Neuron (in vitro differentiated cells): Measurements from ENCODE around the gene TTC23L.
A peak's percentile ranks its signal among the peaks of the same experiment; 100 is the strongest.

Experiments
- H2AFZ ChIP-seq: one replicate; pipeline ENCODE4 v1.6.1; 2013; ENCODE audit warnings: low read depth, mild to moderate bottlenecking, inconsistent platforms, low read length, moderate library complexity
- H3K27me3 ChIP-seq: one replicate; pipeline ENCODE4 v1.6.1; 2013; ENCODE audit warnings: low read length; ENCODE audit not compliant: insufficient read depth
- H3K36me3 ChIP-seq: one replicate; pipeline ENCODE4 v1.6.1; 2013; ENCODE audit warnings: low read length; ENCODE audit not compliant: insufficient read depth
- H3K4me1 ChIP-seq: one replicate; pipeline ENCODE4 v1.6.1; 2013; ENCODE audit warnings: low read length; ENCODE audit not compliant: insufficient read depth
- H3K4me3 ChIP-seq: 2 replicates; pipeline ENCODE4 v1.5.1; 2013; ENCODE audit warnings: mild to moderate bottlenecking, low read length, moderate library complexity
- H3K9me3 ChIP-seq: one replicate; pipeline ENCODE4 v1.6.1; 2013; ENCODE audit warnings: low read length

TTC23L gene

GRCh38 chr5:34897646-34898045 lies 58.7 kb downstream of the TTC23L start:
- H3K4me1 ChIP-seq, result no peaks in the 10 kb centered on the region
- no peaks in the 10 kb centered on the region for H3K27me3 ChIP-seq
- no peaks in the 10 kb centered on the region for H3K9me3 ChIP-seq
- H3K36me3 ChIP-seq, result peaks cover 4% of the 10 kb centered on the region
- no peak overlapping the region for H3K4me3 ChIP-seq
- H2AFZ ChIP-seq, result no peak overlapping the region

- Histone ChIP-seq H3K4me3 (no peak overlapping the region), H3K9me3 (no peaks in the 10 kb centered on the region), H2AFZ (no peak overlapping the region), H3K4me1 (no peaks in the 10 kb centered on the region), H3K36me3 (peaks cover 4% of the 10 kb centered on the region), H3K27me3 (no peaks in the 10 kb centered on the region)
Measured at GRCh38 chr5:34898258-34898895, 59.4 kb downstream of the TTC23L start.

- H3K4me3 ChIP-seq, result no peak overlapping the region
- H3K9me3 ChIP-seq, result no peaks in the 10 kb centered on the region
- peaks cover 4% of the 10 kb centered on the region for H3K36me3 ChIP-seq
- no peak overlapping the region for H2AFZ ChIP-seq
- no peaks in the 10 kb centered on the region for H3K4me1 ChIP-seq
- no peaks in the 10 kb centered on the region for H3K27me3 ChIP-seq
Measured at GRCh38 chr5:34899066-34899465, 60.1 kb downstream of the TTC23L start.

- H3K9me3 ChIP-seq, result no peaks in the 10 kb centered on the region
- H3K27me3 ChIP-seq, result no peaks in the 10 kb centered on the region
- H2AFZ ChIP-seq, result no peak overlapping the region
- H3K36me3 ChIP-seq, result peaks cover 7% of the 10 kb centered on the region
- no peaks in the 10 kb centered on the region for H3K4me1 ChIP-seq
- H3K4me3 ChIP-seq, result no peak overlapping the region
Measured at GRCh38 chr5:34900652-34901051, 61.7 kb downstream of the TTC23L start.

- Histone ChIP-seq H3K4me3 (no peak overlapping the region), H3K9me3 (no peaks in the 10 kb centered on the region), H3K36me3 (peaks cover 22% of the 10 kb centered on the region), H2AFZ (no peak overlapping the region), H3K27me3 (no peaks in the 10 kb centered on the region), H3K4me1 (no peaks in the 10 kb centered on the region)
Measured at GRCh38 chr5:34903260-34903659, 64.3 kb downstream of the TTC23L start.

- Histone ChIP-seq H2AFZ (no peak overlapping the region), H3K4me3 (no peak overlapping the region), H3K9me3 (no peaks in the 10 kb centered on the region), H3K36me3 (peaks cover 41% of the 10 kb centered on the region), H3K4me1 (no peaks in the 10 kb centered on the region), H3K27me3 (no peaks in the 10 kb centered on the region)
Measured at GRCh38 chr5:34905564-34905963, 66.6 kb downstream of the TTC23L start.

GRCh38 chr5:34913072-34913471 lies 74.1 kb downstream of the TTC23L start:
- Histone ChIP-seq H3K27me3 (no peaks in the 10 kb centered on the region), H3K4me1 (peaks cover 22% of the 10 kb centered on the region), H2AFZ (no peak overlapping the region), H3K9me3 (no peaks in the 10 kb centered on the region), H3K4me3 (no peak overlapping the region), H3K36me3 (peaks cover 45% of the 10 kb centered on the region)

- Histone ChIP-seq H3K9me3 (no peaks in the 10 kb centered on the region), H3K4me1 (peaks cover 22% of the 10 kb centered on the region), H2AFZ (peak overlapping the region; percentile 81), H3K4me3 (peak overlapping the region; percentile 88), H3K36me3 (peaks cover 38% of the 10 kb centered on the region), H3K27me3 (no peaks in the 10 kb centered on the region)
Measured at GRCh38 chr5:34914671-34915138, 75.7 kb downstream of the TTC23L start.

GRCh38 chr5:34915139-34915855 lies 76.3 kb downstream of the TTC23L start, which contains the start of the genes BRIX1 and RAD1:
TSS of gene BRIX1 (plus strand) at chr5:34915711. CDS start at chr5:34915739, 28 bp downstream.
TSS of gene RAD1 (minus strand) at chr5:34915504. CDS start at chr5:34914892, 612 bp downstream.
- Histone ChIP-seq H3K9me3 (no peaks in the 10 kb centered on the region), H3K4me3 (peak within 1 kb of the TSS; percentile 88), H3K4me1 (peaks cover 22% of the 10 kb centered on the region), H3K27me3 (no peaks in the 10 kb centered on the region), H3K36me3 (peaks cover 38% of the 10 kb centered on the region), H2AFZ (peak within 1 kb of the TSS; percentile 81)

- Histone ChIP-seq H3K4me1 (peaks cover 22% of the 10 kb centered on the region), H3K27me3 (no peaks in the 10 kb centered on the region), H3K36me3 (peaks cover 41% of the 10 kb centered on the region), H3K4me3 (peak overlapping the region; percentile 88), H2AFZ (peak overlapping the region; percentile 81), H3K9me3 (no peaks in the 10 kb centered on the region)
Measured at GRCh38 chr5:34915856-34916192, 76.9 kb downstream of the TTC23L start.

- Histone ChIP-seq H3K36me3 (peaks cover 41% of the 10 kb centered on the region), H3K4me3 (peak overlapping the region; percentile 88)
Measured at GRCh38 chr5:34916518-34916917, 77.6 kb downstream of the TTC23L start.

GRCh38 chr5:34918025-34918424 lies 79.1 kb downstream of the TTC23L start:
- Histone ChIP-seq H3K4me1 (peaks cover 22% of the 10 kb centered on the region), H2AFZ (no peak overlapping the region), H3K4me3 (no peak overlapping the region), H3K27me3 (no peaks in the 10 kb centered on the region), H3K9me3 (no peaks in the 10 kb centered on the region), H3K36me3 (peaks cover 46% of the 10 kb centered on the region)

More at GRCh38 chr5:34916518-34916917, 77.6 kb downstream of the TTC23L start:
- no peaks in the 10 kb centered on the region for H3K27me3 ChIP-seq
- no peak overlapping the region for H2AFZ ChIP-seq
- H3K9me3 ChIP-seq, result no peaks in the 10 kb centered on the region
- peaks cover 22% of the 10 kb centered on the region for H3K4me1 ChIP-seq

- Histone ChIP-seq H3K36me3 (peaks cover 49% of the 10 kb centered on the region), H3K4me1 (peaks cover 15% of the 10 kb centered on the region), H3K27me3 (no peaks in the 10 kb centered on the region), H2AFZ (no peak overlapping the region), H3K9me3 (no peaks in the 10 kb centered on the region), H3K4me3 (no peak overlapping the region)
Measured at GRCh38 chr5:34919077-34919476, 80.1 kb downstream of the TTC23L start.
